Fibroblast of lung (primary cell): ENCODE data around the gene PHF20. TPM values are rescaled to one million over a fixed set of nuclear protein-coding genes. Genes with fewer than 3 reads are reported as not detected.
"Not testable (repeated sequence)": the region's sequence is repeated elsewhere in the genome, so short reads cannot be mapped to it uniquely, and the experiment has no call there.

Experiments
- DNase-seq, 2 donors: peaks; one replicate each; pipeline versions ENCODE4 v3.0.0 to v3.0.0-alpha.2; 2010; ENCODE audit warnings: low read depth in 2 of 2
- H2AFZ ChIP-seq: 2 replicates; pipeline ENCODE4 v1.5.1; 2012; ENCODE audit warnings: low read length, control low read depth, inconsistent platforms
- H3K27ac ChIP-seq: 2 replicates; pipeline ENCODE4 v1.5.1; 2011; ENCODE audit warnings: low read length, control low read depth; ENCODE audit not compliant: insufficient read depth
- H3K27me3 ChIP-seq: 2 replicates; pipeline ENCODE4 v1.5.1; 2011; ENCODE audit warnings: mild to moderate bottlenecking, low read length; ENCODE audit not compliant: control insufficient read depth, insufficient read depth
- H3K36me3 ChIP-seq: 2 replicates; pipeline ENCODE4 v1.5.1; 2011; ENCODE audit warnings: low read length; ENCODE audit not compliant: control insufficient read depth, insufficient read depth
- H3K4me1 ChIP-seq: 2 replicates; pipeline ENCODE4 v1.5.1; 2011; ENCODE audit warnings: low read length; ENCODE audit not compliant: control insufficient read depth, insufficient read depth; ENCODE audit errors: extremely low read depth
- H3K4me2 ChIP-seq: 2 replicates; pipeline ENCODE4 v1.5.1; 2011; ENCODE audit warnings: low read length, control low read depth; ENCODE audit not compliant: insufficient read depth; ENCODE audit errors: extremely low read depth
- H3K4me3 ChIP-seq, 4 experiments: fragments of 200-600 bp in 1 of 4; sonication (generic) in 1 of 4; replicated peaks in 1 of 4; 2 replicates each; pipeline ENCODE4 v1.5.1; 2011 to 2016; ENCODE audit warnings: low read length in 4 of 4, low read depth in 3 of 4, mild to moderate bottlenecking in 3 of 4, control low read depth in 2 of 4, inconsistent platforms in 1 of 4, mixed read lengths in 1 of 4; ENCODE audit not compliant: insufficient read depth in 1 of 4; ENCODE audit errors: control extremely low read depth in 1 of 4
- H3K79me2 ChIP-seq: 2 replicates; pipeline ENCODE4 v1.5.1; 2012; ENCODE audit warnings: mild to moderate bottlenecking, low read length, inconsistent platforms; ENCODE audit not compliant: control insufficient read depth, insufficient read depth
- H3K9ac ChIP-seq: 2 replicates; pipeline ENCODE4 v1.5.1; 2011; ENCODE audit warnings: mild to moderate bottlenecking, low read length, control low read depth; ENCODE audit not compliant: insufficient read depth
- H3K9me3 ChIP-seq: 2 replicates; pipeline ENCODE4 v1.5.1; 2012; ENCODE audit warnings: low read depth, low read length; ENCODE audit not compliant: control insufficient read depth, insufficient read depth
- H4K20me1 ChIP-seq: 2 replicates; pipeline ENCODE4 v1.5.1; 2011; ENCODE audit warnings: low read length; ENCODE audit not compliant: control insufficient read depth, insufficient read depth; ENCODE audit errors: extremely low read depth
- EZH2 ChIP-seq: IDR thresholded peaks from 2 replicates; pipeline ENCODE4 v1.5.1; 2012; ENCODE audit warnings: low read length, control low read depth, mild to moderate bottlenecking; ENCODE audit errors: missing control alignments
- polyA plus RNA-seq, 2 donors: library from polyadenylated mRNA; depleted of rRNA in 1 of 2; stranded (reverse) in 1 of 2; unstranded in 1 of 2; fragments of >200 nt; gene quantifications; 2 replicates each; pipeline ENCODE4 v1.2.1, GENCODE V29; 2011 to 2012; ENCODE audit warnings: missing spikeins in 1 of 2
- total RNA-seq: library from RNA; depleted of rRNA; stranded (reverse); fragments of >200 nt; gene quantifications from 2 replicates; pipeline ENCODE4 v1.2.1, GENCODE V29; 2014
- TF ChIP-seq, protein P1 (sequence below), 2 donors: IDR thresholded peaks in 1 of 2; conservative IDR thresholded peaks in 1 of 2; 1 replicate in 1 of 2; 2 replicates in 1 of 2; pipeline ENCODE4 v1.5.1; 2011 to 2012; ENCODE audit warnings: low read length in 2 of 2, control low read depth in 1 of 2, inconsistent platforms in 1 of 2, low read depth in 1 of 2, mild to moderate bottlenecking in 1 of 2

PHF20 gene
- total and polyA plus RNA-seq, 2 donors (not counting 1 experiment from before 2014, with no cell fraction given), result 31.4 to 40.1 TPM

DNA sequence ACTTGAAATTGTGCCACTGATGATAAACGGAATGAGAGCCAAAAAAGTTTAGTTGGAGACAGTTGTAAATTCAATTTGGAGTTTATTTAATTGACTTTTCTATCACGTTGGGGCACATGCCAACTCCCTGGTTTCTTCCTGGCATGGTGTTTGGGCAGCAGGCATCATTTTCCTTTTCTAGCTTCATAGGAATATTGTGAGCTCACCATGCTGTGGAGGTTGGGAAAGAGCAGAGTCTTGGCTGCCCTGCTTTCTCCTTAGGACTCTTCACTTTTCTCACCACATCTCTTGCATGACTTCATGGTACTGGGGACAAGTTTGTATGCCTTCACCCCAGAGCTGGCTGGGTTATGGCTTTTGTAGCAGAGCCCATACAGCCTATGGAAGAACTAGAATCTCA, 176.1 kb downstream of the PHF20 start:
- Histone ChIP-seq H3K27me3 (no peaks in the 10 kb centered on the region), H3K27ac (no peak overlapping the region), H4K20me1 (no peaks in the 10 kb centered on the region), H3K79me2 (peaks cover 12% of the 10 kb centered on the region), H3K9me3 (no peaks in the 10 kb centered on the region), H3K4me1 (peaks cover 4% of the 10 kb centered on the region), H3K4me2 (no peak overlapping the region), H3K9ac (no peak overlapping the region), H3K4me3 (no peak overlapping the region), H2AFZ (no peak overlapping the region), H3K36me3 (peaks cover 1% of the 10 kb centered on the region)
- no peak for DNase-seq
- TF ChIP-seq, protein P1, sequence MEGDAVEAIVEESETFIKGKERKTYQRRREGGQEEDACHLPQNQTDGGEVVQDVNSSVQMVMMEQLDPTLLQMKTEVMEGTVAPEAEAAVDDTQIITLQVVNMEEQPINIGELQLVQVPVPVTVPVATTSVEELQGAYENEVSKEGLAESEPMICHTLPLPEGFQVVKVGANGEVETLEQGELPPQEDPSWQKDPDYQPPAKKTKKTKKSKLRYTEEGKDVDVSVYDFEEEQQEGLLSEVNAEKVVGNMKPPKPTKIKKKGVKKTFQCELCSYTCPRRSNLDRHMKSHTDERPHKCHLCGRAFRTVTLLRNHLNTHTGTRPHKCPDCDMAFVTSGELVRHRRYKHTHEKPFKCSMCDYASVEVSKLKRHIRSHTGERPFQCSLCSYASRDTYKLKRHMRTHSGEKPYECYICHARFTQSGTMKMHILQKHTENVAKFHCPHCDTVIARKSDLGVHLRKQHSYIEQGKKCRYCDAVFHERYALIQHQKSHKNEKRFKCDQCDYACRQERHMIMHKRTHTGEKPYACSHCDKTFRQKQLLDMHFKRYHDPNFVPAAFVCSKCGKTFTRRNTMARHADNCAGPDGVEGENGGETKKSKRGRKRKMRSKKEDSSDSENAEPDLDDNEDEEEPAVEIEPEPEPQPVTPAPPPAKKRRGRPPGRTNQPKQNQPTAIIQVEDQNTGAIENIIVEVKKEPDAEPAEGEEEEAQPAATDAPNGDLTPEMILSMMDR (conservative IDR thresholded peaks at IDR 0.05 in 1 of 2, IDR thresholded peaks at IDR 0.05 in 1 of 2; ENCODE audit: low read depth in 1 of 2, low read length in 2 of 2), result no peak
- TF ChIP-seq EZH2, result no peak

DNA sequence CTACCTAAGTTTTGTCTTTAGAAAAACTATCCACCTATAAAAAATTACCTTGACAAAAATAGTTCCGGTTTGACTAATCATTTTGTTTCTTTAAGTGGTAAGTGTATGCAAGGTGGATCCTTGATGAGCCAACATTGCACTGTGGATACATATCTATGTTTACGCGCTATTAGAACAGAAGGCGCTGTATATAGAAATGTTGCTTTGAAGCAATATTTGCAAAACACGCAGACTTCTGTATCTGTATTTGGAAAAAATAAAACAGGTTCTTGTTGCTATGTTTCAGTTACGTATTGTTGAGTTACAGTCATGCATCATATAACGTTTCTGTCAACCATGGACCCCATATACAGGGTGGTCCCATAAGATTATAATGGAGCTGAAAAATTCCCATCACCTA, 178.3 kb downstream of the PHF20 start:
- no peak overlapping the region for H3K27ac ChIP-seq
- peaks cover 22% of the 10 kb centered on the region for H3K79me2 ChIP-seq
- no peaks in the 10 kb centered on the region for H4K20me1 ChIP-seq
- H3K27me3 ChIP-seq, result no peaks in the 10 kb centered on the region
- no peaks in the 10 kb centered on the region for H3K36me3 ChIP-seq
- DNase-seq, result no peak
- H3K9me3 ChIP-seq, result no peaks in the 10 kb centered on the region
- H3K9ac ChIP-seq, result no peak overlapping the region
- peaks cover 4% of the 10 kb centered on the region for H3K4me1 ChIP-seq
- no peak overlapping the region for H3K4me3 ChIP-seq
- H3K4me2 ChIP-seq, result no peak overlapping the region
- no peak overlapping the region for H2AFZ ChIP-seq
- TF ChIP-seq, protein P1 (conservative IDR thresholded peaks at IDR 0.05 in 1 of 2, IDR thresholded peaks at IDR 0.05 in 1 of 2; ENCODE audit: low read depth in 1 of 2, low read length in 2 of 2), result no peak
- TF ChIP-seq EZH2, result no peak

DNA sequence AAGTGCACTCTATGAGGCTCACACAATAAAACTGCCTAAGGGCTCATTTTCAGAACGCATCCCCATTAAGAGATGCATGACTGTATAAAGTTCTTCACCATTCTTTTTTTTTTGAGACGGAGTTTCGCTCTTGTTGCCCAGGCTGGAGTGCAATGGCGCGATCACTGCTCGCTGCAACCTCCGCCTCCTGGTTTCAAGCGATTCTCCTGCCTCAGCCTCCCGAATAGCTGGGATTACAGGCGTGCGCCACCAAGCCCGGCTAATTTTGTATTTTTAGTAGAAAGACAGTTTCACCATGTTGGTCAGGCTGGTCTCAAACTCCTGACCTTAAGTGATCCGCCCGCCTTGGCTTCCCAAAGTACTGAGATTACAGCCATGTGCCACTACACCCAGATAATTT, 180.3 kb downstream of the PHF20 start:
- not testable (repeated sequence) for H3K27ac ChIP-seq, H3K9ac ChIP-seq, H4K20me1 ChIP-seq, H3K27me3 ChIP-seq, DNase-seq, H3K4me1 ChIP-seq, H3K4me2 ChIP-seq, H3K36me3 ChIP-seq, H2AFZ ChIP-seq, H3K9me3 ChIP-seq
- peaks cover 22% of the 10 kb centered on the region for H3K79me2 ChIP-seq
- H3K4me3 ChIP-seq, result peak overlapping the region in 2 of 4 experiments; percentile 88 to 95
